Liver (tissue), 3 donors: Measurements from ENCODE around the gene ZDHHC14.

Experiments
- CTCF ChIP-seq: fragments of 150-350 bp; IDR thresholded peaks from 2 replicates; pipeline ENCODE4 v1.5.1; 2017; ENCODE audit warnings: improper control_type of control experiment, low read depth, low read length; ENCODE audit not compliant: missing input control
- TAF1 ChIP-seq: conservative IDR thresholded peaks from 2 replicates; pipeline ENCODE4 v1.6.1; 2016; ENCODE audit warnings: antibody characterized with exemption, mild to moderate bottlenecking
- YY1 ChIP-seq: IDR thresholded peaks from 2 replicates; pipeline ENCODE4 v1.6.1; 2016; ENCODE audit warnings: antibody characterized with exemption, mild to moderate bottlenecking
- TF ChIP-seq, protein P1 (sequence below): IDR thresholded peaks from 2 replicates; pipeline ENCODE4 v1.6.1; 2016; ENCODE audit warnings: antibody characterized with exemption
- donor health status: healthy.
- donor health status: healthy.

DNA sequence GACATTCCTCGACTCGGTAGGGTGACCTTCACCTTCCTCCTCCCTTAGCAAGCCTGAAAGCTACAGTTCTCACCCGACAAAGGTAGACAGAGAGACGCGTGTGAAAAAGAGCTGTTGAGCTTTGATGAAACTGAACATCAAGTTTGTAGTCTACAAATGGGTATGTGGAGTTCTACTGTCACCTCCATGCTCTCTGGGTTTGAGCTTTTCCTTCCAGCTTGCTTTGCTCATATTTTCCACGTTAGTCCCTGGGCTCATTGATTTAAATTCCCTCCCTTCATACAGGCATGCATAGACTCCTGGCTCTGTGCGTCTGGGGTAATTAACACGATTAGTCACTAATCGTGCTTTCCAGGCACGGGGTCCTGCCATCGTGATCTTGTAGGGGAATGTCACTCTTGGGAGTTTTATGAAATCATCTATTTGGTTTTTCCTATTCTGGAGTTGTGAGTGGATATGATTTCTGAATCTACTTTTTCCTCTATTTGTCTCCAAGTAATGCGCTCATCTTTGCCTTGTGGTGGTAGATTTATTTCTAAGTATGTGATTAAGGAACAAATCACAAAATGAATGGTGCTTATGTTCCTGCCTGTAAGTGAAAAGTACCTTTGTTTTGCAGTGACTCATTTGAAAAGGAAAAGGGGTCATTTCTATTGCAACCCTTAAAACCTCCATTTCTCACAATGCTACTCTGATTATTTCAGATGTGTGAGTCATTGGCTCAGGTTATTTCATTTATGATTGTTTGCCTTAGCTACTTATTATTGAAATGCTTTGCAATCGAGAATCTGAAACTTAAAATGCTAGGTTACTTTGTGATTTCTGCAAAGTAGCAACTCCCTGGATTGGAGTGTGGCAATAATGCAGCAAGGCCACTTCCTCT is 154.6 kb downstream of the ZDHHC14 start:
- TF ChIP-seq CTCF (no peak), YY1 (no peak), TAF1 (no peak)
- TF ChIP-seq, protein P1, sequence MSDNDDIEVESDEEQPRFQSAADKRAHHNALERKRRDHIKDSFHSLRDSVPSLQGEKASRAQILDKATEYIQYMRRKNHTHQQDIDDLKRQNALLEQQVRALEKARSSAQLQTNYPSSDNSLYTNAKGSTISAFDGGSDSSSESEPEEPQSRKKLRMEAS: no peak
